Measurements from ENCODE around the gene CASP3.

The CASP3 gene

DNA sequence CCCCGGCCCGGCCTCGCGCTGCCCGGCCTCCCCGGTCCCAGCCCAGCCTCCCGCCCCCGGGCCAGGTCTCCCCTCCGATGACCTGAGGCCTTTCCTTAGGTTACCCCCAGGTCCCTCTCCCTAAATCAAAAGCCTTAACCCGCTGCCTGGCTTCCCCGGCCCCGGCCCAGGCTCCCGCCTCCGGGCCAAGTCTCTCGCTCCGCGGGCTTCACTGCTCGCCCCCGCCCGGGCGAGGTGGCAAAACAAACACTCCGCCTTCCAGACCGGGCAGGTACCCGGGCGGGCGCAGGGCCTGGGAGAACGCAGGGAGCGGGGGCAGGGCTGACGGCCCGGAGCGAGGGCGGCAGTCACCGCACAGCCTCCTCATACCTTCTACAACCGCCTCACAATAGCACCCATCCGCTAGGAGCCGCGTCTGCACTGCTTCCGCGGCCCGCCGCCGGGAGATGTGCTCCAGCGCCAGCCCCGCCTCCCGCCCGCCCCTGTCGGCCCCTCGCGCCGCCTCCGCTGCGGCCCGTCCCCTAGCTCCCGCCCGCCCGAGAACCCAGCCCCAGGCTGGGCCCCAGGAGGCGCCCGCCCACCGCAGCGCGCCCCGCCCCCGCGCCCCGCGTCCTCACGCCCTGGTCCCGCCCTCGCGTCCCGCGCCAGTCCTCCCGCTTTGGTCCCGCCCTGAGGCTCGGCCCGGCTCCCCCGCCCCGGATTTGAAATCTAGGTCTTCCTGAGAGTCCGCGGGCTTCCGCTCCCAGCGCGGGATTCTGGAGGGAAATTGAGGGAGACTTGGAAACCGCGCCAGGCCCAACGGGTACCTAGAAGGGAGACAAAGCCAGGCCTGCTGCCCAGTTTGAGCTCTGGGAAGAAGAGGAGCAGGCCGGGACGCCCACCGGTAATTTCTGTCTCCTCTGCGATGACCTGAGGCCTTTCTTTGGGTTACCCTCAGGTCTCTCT, at the start of gene CASP3, which contains the start of gene PRIMPOL:
Gene CASP3 (minus strand): TSS at position 422 of the 945 bp plus-strand sequence. CDS start 10,994 bp downstream, outside the sequence.
Gene PRIMPOL (plus strand): TSS at position 713 of the 945 bp plus-strand sequence. CDS start 7,403 bp downstream, outside the sequence.
- DNase-seq: peak; percentile 62 to 91

DNA sequence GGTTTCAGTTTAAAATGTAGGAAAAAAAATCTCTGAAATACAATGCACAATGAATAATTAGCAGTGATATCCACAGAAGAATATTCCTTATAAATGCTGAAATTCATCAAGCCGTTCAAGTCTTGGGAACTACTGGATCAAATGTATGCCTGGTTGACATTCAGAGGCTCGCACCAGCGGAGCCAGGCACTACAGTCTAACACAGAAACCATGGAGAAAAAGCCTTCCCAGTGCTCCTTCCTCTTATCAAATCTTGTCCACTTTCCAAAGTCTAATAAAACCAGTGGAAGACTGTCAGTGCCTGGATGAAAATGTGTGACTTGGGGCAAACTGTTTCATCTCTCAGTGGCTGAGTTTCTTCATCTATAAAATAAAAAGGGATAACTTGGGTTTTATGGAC, 48.7 kb upstream of the CASP3 start:
- DNase-seq: no peak

DNA sequence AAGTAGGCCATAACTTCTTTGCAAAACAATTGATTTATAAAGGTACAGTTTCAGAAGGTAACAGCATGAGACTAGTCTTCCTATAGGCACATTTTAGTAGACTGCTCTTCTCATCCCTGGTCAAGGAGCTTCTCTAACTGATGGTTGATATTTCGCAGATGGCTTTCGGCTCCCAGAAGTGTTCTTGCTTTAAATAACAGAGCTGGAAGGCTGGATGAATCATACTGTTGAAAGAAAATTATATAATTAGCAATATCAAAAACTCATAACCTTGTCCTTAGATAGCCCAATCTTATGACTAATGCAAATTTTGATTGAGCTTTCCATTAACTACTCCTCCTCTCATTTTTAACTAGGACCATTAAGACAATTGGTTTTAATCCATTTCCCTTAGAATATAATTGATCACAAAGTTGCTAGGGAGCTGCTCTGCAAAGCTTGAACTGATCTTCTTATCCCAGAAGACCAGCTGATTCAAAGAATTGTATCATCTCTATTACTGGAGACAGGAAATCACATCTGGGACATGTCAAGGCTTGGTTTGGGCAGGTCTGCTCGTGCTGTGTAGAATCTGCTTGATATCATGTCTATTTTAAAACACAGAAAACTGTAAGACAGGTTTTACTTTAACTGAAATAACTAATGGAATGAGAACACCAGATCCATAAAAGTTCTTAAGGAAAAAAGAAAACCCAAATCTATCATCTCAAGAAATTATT, 46.1 kb upstream of the CASP3 start:
- no peak for DNase-seq

DNA sequence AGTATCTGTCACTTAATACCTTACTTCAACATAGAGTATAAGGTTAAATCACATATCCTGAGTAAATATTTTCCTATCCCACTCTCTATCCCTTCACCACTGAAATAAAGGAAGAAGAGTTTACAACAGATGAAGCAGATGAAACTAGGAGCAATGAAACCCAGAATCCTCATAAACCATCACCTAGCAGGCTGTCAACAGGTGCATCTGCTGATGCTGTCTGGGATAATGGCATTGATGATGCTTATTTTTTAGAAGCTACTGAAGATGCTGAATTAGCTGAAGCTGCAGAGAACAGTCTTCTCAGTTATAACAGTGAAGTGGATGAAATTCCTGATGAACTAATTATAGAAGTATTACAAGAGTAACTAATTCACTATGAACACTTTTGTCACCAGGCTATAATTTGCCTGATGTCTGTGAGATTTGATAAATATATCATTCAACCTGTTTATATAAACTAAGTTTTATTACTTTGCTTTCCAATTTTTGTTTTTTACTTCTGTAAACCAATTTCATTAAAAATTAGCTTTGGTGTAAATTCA, 45.2 kb upstream of the CASP3 start:
- no peak for DNase-seq

GRCh38 chr4:184693056-184693455, 43.8 kb upstream of the CASP3 start:
- DNase-seq: no peak

DNA sequence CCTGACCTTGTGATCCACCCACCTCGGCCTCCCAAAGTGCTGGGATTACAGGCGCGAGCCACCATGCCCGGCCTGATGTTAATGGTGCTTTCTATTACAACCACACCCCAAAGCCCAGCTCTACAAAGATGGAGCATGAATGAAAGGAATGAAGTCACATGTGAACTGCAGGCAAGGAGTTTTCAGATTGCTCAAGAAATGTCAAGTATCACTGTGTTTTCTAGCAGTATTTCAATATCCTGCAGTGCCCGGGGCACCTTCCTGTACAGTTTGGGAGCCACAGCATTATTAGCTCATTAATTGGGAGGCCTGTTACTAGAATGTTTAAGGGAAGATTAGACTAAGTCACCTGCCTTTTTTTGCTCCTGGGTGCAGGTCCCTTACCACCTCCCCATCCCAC, 40.4 kb upstream of the CASP3 start:
- no peak for DNase-seq

DNA sequence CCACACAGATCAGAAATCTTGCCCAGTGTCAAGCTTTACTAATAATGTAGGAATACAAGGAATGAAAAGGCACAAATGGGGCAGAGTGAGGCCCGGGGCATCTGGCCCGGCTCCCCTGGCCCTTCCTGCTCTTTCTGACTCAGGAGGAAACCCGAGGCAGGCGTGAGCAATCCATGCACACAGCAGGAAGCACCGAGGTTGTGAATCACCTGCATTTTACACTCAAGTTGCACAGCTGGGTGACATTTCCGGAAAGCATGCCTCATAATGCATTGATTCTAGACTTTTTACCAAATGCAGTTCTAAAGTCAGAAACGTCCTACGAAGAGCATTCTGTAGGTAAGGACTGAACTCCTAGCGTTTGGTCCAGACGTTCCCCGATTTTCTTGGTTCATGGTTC, 39.2 kb upstream of the CASP3 start:
- DNase-seq: no peak

- DNase-seq: no peak
These were observed 38.8 kb upstream of the CASP3 start for GRCh38 chr4:184688005-184688404.

DNA sequence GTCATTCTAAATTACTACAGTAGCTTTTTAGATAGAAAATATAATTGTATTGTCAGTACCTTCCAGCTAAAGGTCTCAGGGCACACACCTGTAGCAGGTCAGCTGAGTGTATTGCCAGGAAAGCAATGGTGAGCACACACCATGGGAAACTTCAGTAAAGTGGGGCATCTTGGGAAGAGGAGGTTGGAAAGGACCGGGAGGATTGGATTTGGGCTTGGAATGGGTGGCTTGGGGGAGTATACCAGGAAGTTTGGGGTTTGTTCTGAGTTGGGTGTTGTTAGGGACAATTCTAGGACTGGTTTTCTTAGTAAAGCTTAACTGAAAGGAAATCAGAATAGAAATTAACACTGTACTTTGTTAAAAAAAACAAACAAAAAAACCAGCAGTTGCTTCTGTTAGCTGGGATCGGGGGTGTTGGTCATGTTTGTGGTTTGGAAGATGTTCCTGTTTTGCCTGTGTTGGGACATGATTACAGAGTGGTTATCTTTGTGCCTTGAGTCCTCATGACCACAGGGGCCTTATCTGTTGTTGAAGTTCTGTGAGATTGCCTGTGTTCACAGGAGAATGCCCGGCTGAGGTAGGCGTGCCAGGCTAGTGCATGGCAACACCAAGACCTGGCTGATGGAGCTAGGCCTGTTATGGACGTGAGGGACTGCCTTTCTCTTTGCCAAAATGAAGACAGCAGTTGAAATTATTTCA, 35.4 kb upstream of the CASP3 start:
- no peak for DNase-seq

DNA sequence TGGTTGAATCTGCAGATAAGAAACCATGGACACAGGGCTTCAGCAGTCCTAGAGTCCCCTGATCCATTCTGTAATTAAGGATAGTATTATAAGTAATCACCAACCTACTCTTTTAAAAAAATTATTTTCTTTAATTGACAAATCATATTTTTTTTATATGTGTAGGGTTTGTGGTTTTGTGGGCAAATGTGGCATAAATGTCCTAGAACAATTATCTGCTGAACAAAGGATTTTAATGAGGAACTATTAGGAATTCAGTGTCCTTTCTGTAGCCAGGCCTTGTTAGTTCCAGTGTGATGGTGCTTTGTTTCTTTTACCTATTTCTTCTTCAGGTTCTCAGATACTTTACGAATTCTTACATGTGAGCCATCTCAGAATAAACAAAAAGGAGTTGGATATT, 32.7 kb upstream of the CASP3 start:
- no peak for DNase-seq

GRCh38 chr4:184680698-184681097, 31.5 kb upstream of the CASP3 start:
- DNase-seq: no peak

DNA sequence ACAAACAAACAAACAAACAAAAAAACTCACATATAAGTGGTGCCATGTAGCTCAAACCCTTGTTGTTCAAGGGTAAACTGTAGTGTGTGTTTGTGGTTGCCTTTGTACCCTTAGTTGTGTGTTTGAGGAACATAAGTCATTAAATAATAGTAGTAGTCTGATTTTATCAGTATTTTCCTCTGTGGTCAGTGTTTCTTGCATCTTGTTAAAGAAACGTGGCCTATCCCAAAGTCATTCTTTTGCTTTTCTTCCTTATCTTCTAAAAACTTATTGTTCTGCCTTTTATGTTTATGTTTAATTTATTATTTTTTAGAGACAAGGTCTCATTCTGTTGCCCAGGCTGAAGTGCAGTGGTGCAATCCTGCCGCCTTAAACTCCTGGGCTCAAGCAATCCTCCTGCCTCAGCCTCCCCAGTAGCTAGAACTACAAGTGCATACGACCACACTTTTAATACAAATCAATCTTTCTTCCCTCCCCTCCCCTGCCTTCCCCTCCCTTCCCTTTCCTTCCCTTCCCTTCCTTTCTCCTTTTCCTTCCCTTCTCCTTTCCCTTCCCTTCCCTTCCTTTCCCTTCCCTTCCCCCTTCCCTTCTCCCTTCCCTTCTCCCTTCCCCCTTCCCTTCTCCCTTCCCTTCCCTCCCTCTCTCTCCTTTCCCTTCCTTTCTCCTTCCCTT, 26.7 kb upstream of the CASP3 start:
- DNase-seq: no peak

GRCh38 chr4:184675018-184675417, 25.8 kb upstream of the CASP3 start:
- no peak for DNase-seq

DNA sequence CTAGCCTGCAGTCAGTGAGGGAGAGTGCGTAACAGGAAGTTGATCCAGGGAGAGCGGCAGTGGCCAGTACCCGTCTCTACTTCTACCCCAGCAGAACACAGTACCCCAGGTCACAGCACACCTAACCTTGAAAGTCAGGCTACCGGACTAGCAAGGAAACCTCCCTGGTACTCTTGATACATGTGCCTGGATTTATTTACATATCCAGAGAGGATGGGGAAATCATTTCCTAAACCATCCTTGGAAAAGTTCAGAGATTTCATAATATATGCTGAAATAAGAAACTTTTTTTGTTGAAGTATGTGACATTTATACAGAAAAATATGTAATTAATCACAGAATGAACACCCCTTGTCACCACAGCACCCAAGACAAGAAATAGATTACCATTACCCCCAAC, 24.8 kb upstream of the CASP3 start:
- no peak for DNase-seq

DNA sequence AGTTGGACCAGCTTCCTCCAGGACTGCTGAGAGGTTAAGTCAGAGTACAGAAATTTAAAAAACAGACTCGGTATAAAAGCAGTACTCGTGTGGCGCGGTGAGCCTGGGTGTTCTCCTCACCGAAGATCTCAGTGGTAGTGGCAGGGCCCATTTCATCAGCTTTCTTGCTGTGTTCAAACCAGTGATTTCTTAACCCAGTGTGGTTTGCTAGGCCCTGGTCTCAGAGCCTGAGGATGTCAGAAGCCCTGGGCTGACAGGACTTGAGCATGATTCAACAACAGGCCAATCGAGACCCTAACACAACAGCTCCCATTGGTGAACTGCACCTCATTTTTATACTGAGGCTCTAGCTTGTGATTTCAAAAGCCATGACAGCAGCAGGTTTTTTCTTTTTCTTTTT, 23.5 kb upstream of the CASP3 start:
- DNase-seq: no peak

GRCh38 chr4:184671101-184671500, 21.9 kb upstream of the CASP3 start:
- DNase-seq: no peak

- DNase-seq: no peak
These were observed 20.0 kb upstream of the CASP3 start for GRCh38 chr4:184669251-184669650.

- DNase-seq: no peak
These were observed 19.4 kb upstream of the CASP3 start for GRCh38 chr4:184668511-184669114.

GRCh38 chr4:184668096-184668495, 18.8 kb upstream of the CASP3 start:
- DNase-seq: no peak

GRCh38 chr4:184666670-184667069, 17.4 kb upstream of the CASP3 start:
- no peak for DNase-seq

GRCh38 chr4:184664445-184665210, 15.4 kb upstream of the CASP3 start:
- DNase-seq: no peak

Data from NCI-H524 (cell line).